ENCODE results near the gene PTPN23.

PTPN23 gene

GRCh38 chr3:47407237-47407636 lies 26.4 kb downstream of the PTPN23 start:
- peak; percentile 6 for DNase-seq (ENCODE audit: low spot score)

DNA sequence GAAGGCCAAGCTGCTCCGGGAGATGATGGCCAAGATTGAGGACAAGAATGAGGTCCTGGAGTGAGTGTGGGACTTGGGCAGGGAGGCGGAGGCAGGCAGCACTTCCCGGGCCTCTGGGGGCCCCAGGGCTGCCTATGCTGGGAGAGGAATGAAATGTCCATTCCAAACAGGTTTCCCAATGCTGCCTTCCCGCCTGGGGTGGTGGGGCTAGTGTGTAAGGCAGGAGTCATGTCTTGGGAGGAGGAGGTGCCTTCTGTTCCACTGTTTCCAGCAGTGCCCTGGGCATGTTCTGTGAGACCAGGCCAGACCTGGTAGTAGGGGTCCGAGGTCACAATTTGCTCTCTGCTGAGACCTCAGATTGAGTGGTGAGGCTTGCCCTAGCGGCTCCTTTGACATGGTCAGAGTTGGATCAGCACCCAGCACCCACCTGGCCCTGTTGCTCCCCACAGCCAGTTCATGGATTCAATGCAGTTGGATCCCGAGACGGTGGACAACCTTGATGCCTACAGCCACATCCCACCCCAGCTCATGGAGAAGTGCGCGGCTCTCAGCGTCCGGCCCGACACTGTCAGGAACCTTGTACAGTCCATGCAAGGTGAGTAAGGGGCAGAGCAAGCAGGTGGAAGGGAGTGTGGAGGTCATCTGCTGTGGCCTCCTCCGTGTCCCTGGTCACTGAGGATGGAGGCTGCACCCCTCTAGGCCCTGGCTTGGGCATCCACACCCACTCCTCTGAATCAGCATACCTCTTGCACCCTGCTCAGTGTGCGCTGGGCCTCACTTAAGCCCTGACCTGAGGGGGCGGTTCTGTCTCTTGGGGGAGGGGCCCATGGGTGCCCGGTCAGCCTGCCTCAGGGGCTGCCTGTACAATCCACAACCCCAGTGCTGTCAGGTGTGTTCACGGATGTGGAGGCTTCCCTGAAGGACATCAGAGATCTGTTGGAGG lies 27.3 kb downstream of the PTPN23 start:
- peak; percentile 10 for DNase-seq (ENCODE audit: low spot score)

DNA sequence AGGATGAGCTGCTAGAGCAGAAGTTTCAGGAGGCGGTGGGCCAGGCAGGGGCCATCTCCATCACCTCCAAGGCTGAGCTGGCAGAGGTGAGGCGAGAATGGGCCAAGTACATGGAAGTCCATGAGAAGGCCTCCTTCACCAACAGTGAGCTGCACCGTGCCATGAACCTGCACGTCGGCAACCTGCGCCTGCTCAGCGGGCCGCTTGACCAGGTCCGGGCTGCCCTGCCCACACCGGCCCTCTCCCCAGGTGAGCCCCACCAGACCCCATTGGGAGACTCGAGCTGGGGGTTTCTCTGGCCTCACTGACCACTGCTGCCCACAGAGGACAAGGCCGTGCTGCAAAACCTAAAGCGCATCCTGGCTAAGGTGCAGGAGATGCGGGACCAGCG lies 28.0 kb downstream of the PTPN23 start:
- no peak for DNase-seq (ENCODE audit: low spot score)

- DNase-seq (ENCODE audit: low spot score), result peak; percentile 7
Observed at GRCh38 chr3:47409284-47409683, 28.5 kb downstream of the PTPN23 start.

GRCh38 chr3:47409688-47410416 lies 29.0 kb downstream of the PTPN23 start:
- DNase-seq (ENCODE audit: low spot score), result peak; percentile 7

- no peak for DNase-seq (ENCODE audit: low spot score)
Observed at GRCh38 chr3:47410417-47410720, 29.5 kb downstream of the PTPN23 start.

DNA sequence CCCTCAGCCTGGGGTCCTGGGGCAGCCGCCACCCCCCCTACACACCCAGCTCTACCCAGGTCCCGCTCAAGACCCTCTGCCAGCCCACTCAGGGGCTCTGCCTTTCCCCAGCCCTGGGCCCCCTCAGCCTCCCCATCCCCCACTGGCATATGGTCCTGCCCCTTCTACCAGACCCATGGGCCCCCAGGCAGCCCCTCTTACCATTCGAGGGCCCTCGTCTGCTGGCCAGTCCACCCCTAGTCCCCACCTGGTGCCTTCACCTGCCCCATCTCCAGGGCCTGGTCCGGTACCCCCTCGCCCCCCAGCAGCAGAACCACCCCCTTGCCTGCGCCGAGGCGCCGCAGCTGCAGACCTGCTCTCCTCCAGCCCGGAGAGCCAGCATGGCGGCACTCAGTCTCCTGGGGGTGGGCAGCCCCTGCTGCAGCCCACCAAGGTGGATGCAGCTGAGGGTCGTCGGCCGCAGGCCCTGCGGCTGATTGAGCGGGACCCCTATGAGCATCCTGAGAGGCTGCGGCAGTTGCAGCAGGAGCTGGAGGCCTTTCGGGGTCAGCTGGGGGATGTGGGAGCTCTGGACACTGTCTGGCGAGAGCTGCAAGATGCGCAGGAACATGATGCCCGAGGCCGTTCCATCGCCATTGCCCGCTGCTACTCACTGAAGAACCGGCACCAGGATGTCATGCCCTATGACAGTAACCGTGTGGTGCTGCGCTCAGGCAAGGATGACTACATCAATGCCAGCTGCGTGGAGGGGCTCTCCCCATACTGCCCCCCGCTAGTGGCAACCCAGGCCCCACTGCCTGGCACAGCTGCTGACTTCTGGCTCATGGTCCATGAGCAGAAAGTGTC lies 30.2 kb downstream of the PTPN23 start:
- peak; percentile 6 for DNase-seq (ENCODE audit: low spot score)

- peak; percentile 11 for DNase-seq (ENCODE audit: low spot score)
Observed at GRCh38 chr3:47411696-47412452, 31.1 kb downstream of the PTPN23 start.

DNA sequence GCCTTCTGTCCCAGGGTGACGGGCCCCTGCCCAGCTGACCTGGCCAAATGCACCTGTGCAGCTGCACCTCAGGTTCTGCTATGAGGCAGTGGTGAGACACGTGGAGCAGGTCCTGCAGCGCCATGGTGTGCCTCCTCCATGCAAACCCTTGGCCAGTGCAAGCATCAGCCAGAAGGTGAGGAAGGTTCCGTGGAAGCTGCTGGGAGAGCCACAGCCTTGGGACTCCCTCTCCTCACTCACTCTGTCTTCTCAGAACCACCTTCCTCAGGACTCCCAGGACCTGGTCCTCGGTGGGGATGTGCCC lies 31.6 kb downstream of the PTPN23 start:
- no peak for DNase-seq (ENCODE audit: low spot score)

DNA sequence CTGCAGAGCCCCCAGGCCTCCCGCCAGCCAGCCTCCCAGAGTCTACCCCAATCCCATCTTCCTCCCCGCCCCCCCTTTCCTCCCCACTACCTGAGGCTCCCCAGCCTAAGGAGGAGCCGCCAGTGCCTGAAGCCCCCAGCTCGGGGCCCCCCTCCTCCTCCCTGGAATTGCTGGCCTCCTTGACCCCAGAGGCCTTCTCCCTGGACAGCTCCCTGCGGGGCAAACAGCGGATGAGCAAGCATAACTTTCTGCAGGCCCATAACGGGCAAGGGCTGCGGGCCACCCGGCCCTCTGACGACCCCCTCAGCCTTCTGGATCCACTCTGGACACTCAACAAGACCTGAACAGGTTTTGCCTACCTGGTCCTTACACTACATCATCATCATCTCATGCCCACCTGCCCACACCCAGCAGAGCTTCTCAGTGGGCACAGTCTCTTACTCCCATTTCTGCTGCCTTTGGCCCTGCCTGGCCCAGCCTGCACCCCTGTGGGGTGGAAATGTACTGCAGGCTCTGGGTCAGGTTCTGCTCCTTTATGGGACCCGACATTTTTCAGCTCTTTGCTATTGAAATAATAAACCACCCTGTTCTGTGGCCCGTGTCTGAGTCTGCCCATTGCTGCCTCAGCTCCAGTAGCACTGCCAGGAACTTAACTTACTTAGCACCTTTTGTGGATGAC lies 32.2 kb downstream of the PTPN23 start:
- peak; percentile 33 for DNase-seq (ENCODE audit: low spot score)

- DNase-seq (ENCODE audit: low spot score), result peak; percentile 12
Observed at GRCh38 chr3:47413751-47414150, 32.9 kb downstream of the PTPN23 start.

- DNase-seq (ENCODE audit: low spot score), result no peak
Observed at GRCh38 chr3:47414161-47414564, 33.3 kb downstream of the PTPN23 start.

DNA sequence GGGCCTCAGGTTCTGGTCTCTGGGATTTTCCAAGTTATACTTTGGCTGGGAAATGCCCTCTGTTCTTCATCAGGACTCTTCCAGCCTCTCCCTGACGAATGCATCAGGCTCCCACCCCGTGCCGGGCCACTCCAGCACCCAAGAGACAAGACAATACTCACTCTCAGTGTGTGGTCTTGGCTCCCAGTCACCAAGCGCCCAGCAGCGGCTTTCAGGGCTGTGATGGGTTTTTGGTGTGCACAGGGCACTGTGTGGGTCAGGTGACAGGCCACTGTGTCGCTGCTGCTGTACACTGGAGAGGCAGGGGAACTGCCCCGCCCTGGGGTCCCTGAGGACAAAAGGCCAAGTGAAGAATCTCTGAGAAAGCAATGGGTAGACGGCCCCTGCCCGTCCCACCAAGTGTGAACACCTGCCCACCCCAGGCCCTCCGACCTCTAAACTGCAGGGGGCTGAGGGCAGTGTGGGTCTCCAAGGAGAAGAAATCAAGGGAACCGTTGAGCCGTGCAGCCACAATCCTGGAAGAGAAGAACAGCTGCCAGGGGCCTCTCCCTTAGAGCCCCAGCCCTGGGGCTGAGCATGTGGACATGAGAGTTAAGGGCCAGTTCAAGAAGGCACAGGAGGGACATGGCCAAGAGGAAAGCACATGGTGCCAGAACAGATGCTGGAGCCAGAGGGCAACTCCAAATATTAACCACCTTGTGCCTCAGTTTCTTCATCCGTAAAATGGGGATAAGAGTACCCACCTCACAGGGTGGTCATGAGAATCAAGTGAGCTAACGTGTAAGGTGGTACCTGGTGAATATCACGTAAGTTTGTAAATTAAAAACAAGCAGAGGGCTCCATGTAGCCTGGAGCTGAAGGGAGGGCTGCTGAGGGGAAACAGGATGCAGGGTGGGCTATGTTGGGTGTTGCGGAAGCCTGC lies 34.1 kb downstream of the PTPN23 start:
- no peak for DNase-seq (ENCODE audit: low spot score)

DNA sequence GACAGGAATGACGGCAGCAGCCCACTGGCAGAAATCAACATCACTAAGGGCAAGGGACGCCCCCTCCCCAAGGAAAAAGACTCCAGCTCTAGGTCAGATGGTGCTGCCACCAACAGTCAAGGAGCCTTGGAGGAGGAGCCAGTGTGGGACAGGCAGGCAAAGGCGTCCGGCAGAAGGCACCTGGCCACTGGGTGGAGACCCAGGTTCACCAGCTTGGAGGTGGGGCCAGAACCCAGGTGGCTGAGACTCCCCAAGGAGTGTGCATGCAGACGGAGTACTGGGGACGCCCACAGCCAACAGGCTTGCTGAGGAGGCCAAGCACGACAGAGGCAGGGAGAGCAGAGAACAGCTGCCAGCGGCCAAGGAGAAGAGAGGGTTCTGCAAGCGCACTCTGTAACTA lies 35.2 kb downstream of the PTPN23 start:
- no peak for DNase-seq (ENCODE audit: low spot score)

DNA sequence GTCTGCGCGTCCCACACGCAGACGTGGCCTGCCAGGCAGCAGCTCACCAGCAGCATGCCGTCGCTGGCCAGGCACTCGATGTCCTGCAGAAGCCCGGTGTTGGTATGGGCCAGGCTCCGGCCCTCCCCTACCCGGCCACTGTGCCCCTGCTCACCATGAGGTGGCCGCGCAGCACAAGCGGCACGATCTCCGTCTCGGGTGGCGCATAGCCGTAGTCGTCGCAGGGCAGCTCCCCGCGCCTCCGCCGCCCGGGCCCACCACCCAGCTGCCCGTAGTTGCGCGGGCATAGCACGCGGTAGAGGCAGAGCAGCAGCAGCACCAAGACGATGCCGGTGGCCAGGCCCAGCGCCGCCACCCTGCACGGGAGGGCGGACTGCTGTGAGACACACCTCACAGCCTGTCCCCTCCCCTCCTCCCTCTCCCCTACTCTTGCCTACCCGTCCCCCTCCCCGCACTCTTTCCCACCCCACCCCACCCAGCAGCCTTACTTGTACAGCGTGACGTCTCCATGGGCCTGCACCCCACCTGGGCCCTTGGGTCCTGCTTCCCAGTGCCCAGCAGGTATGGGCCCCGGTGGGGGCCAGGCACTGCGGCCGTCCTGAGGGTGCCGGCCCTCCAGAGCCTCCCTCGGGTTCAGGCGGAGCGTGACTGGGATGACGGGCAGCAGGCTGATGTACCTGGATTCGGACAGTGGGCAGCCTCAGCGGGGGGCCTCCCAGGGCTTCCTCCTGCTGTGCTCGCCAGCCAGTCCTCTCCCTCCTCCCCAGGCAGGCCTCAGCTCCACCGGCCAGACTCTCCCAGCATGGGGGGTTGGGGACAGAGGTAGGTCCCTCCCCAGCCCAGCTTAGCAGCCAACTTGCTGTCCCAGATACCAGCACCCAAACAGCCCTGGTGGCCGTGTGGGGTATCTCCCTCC lies 37.6 kb downstream of the PTPN23 start:
- DNase-seq (ENCODE audit: low spot score), result no peak

GRCh38 chr3:47419083-47420043 lies 38.5 kb downstream of the PTPN23 start:
- no peak for DNase-seq (ENCODE audit: low spot score)

DNA sequence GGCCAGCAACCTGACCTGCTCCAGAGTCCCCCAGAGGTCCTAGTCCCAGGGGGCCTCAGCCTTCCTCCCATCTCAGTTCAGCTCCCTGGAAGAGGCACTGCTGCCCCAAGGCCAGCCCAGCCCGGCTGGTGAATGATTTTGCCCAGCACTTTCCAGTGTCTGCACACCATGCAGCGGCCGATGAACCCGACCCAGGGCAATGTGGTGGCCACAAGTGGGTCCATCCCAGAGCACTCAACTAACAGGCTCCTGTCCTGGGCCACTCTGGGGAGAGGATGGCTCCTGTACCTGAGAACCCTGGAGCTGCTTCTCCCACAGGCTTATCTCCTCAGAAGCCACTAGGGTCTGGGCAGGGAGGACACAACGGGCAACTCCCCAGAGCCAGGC lies 39.2 kb downstream of the PTPN23 start:
- no peak for DNase-seq (ENCODE audit: low spot score)
